Activated CD4-positive, alpha-beta T cell treated with anti-CD3 and anti-CD28 coated beads, Interleukin-2, amount 50 U/mL, for 48 hours (primary cell): ENCODE data around the gene KCNJ14.
A peak's percentile ranks its signal among the peaks of the same experiment; 100 is the strongest.
"Not testable (repeated sequence)": the region's sequence is repeated elsewhere in the genome, so short reads cannot be mapped to it uniquely, and the experiment has no call there.

Experiments
- DNase-seq, 2 experiments: peaks; one replicate each; pipeline ENCODE4 v3.0.0-alpha.2; 2020

KCNJ14 gene

DNA sequence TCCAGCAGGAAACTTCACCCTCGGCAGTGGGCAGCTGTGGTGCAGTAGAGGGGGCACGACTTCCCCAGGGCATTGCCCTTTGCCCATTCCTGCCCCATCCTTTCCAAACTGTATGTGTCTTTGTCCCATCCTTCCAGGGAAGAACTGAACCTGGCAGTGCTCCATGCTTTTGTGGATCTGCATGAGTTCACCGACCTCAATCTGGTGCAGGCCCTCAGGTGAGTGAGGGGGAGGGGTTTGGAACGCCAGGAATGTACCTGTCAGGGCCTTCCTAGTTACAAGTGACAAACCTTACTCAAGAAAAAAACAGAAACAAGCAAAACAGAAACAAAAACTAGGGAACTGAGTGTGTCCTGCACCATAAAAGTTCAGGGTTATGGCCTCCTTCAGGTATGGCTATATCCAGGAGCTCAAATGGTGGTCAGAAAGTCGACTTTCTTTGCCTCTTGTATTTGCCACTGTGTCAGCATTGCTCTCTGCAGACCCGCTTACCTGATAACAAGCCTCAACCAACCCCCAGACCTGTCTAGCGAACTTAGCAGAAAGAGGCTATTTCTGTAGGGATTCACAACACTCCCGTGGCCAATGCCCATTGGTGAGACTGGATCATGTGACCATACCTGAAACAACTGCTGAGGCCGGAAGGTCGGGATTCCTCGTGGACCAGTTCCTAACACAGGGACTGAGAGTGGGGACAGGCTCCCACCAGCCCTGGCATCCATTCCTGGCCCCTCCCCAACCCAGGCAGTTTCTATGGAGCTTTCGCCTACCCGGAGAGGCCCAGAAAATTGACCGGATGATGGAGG is 18.0 kb downstream of the KCNJ14 start:
- DNase-seq = no peak

DNA sequence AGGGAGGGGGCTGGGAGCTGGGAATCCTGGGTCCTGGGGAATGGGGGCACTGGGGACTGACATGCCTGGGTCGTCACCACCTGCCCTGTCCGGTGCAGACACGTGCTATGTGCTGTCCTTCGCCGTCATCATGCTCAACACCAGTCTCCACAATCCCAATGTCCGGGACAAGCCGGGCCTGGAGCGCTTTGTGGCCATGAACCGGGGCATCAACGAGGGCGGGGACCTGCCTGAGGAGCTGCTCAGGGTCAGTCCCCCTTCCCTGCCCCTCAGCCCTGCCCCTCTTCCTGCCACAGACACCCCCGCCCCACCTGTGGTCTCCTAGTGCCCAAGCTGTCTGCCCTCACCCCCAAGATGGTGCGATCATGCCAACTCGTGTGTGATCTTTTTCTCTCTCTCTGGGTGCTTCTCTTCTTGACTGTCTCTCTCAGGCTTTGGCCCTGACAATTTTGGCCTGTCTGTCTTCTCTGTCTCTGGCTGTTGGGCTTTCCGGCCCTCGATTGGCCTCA is 18.8 kb downstream of the KCNJ14 start:
- DNase-seq = no peak

DNA sequence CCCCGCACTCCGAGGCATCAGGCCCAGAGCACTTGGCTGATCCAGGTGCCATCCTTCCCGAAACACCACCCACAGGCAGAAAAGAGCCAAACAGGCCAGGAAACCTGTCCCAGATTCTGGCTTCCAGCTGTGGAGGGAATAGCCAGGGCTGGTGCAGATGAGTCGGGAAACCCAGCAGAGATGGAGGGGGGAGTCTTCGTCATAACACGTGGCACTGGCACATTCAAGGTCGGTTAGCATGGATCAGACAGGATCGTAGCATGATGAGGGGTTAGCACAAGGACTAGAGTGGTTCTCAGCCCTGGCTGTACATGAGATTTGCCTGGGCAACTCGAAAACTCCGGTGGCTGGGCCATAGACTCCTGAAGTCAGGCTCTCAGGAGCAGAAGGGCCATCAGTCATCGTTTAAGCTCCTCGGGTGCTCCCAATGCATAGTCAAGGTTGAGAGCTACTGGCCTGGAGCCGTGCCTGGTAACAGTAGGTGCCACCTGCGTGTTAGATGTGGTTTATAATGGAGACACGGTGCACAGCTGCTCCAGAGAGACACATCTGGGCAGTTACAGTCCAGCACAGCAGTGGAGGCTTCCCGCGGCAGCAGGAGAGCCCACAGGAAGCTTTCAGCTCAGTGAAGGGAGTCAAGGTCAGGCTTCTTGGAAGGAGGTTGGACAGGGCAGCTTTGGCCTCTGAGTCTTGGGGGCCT is 20.1 kb downstream of the KCNJ14 start:
- no peak for DNase-seq

DNA sequence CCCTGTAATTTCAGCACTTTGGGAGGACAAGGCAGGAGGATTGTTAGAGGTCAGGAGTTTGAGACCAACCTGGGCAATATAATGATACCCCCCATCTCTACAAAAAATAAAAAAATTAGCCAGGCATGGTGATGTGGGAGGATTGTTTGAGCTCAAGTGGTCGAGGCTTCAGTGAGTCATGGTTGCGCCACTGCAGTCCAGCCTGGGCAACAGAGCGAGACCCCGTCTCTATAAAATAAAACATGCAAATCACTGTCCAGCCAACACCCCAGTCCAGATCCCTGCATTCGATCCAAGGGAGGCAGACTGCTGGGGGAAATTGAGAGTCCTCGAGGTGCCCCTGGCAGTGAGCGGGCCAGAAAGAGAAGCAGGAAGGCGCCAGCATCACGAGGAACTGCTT is 20.8 kb downstream of the KCNJ14 start:
- DNase-seq = no peak

DNA sequence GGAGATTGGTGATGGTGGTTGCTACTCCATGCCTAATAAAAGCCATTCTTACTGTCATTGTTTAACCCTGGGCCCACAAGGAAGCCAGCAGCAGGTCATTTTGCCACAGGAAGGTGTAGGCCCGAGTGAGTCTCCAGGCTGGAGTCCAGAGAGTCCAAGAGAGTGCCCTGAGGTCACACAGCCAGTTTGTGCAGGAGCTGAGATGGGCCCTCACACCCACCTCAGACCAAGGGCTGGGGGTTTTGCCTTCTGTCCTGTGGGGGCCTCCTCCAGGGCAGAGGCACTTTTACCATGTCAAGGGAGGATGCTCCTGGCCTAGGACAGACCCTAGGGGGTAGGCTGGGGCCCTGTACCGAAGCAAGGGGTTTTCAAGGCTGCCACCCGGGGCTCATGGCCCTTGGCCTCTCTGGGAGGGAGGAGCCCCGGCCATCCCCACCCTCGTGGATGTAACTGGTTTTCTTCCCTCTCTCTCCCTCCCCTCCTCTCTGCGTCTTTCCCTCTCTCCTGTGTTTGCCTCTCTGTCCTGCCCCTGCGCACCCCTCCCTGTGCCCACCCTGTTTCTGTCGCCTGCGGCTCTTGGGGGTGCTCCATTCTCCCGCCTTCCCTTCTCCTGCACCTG is 21.8 kb downstream of the KCNJ14 start:
- DNase-seq = no peak

DNA sequence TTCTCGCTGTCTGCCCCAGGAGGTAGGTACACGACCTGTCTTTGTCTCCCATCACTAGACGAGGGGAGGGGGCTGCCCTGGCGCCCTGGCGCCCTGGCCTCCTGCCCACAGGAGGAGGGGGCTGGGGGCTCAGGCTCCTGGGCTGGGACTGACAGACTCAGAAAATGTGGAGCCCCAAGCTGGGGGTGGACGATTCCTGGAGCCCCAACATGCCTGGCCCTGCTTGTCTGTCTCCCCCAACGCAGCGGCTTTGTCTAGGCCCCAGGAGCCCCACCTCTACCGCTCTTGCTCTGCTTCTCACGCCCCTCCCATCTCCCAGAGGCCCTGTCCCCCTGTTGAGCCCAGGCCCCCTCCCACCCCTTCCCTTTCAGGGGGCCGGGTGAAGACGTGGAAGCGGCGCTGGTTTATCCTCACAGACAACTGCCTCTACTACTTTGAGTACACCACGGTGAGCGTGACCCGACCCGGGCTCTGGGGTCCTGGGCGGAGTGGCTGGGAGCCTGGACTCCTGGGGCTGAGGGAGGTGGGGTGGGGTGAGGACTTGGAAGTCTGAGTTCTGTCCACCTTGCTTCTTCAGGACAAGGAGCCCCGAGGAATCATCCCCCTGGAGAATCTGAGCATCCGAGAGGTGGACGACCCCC is 22.4 kb downstream of the KCNJ14 start:
- no peak for DNase-seq

DNA sequence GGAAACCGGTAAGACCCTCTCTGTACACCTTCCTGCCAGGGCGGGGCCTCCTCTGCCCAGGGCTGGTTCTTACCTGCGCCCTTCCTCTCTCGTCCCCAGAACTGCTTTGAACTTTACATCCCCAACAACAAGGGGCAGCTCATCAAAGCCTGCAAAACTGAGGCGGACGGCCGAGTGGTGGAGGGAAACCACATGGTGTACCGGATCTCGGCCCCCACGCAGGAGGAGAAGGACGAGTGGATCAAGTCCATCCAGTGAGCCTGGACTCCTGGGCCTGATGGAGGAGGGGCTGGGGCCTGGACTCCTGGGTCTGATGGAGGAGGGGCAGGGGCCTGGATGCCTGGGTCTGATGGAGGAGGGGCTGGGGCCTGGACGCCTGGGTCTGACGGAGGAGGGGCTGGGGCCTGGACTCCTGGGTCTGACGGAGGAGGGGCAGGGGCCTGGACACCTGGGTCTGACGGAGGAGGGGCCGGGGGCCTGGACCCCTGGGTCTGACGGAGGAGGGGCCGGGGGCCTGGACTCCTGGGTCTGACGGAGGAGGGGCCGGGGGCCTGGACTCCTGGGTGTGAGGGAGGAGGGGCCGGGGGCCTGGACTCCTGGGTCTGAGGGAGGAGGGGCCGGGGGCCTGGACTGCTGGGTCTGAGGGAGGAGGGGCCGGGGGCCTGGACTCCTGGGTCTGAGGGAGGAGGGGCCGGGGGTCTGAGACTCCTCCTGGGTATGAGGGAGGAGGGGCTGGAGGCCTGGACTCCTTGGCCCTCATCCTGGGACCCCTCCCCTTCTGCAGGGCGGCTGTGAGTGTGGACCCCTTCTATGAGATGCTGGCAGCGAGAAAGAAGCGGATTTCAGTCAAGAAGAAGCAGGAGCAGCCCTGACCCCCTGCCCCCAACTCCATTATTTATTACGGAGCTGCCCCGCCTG is 23.2 kb downstream of the KCNJ14 start:
- no peak for DNase-seq

DNA sequence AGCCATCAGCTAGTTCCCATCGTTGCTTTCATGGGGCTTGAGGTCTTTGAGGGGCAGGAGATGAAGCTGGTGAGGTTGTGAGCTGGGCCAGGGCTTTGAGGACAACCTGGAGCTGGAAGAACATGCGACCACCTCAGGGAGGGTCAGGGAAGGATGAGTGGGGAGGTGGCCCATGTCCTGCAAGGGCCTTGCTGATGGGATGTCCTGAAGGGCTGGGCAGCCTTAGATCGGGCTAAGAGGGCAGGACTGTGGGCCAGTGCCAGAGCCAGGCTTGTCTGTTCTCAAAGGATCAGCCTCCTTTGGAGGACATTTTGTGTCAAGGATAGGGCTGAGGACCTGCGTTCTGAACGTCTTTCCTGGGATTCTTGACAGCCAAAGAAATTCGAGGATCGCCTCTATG is 24.3 kb downstream of the KCNJ14 start:
- DNase-seq = no peak

DNA sequence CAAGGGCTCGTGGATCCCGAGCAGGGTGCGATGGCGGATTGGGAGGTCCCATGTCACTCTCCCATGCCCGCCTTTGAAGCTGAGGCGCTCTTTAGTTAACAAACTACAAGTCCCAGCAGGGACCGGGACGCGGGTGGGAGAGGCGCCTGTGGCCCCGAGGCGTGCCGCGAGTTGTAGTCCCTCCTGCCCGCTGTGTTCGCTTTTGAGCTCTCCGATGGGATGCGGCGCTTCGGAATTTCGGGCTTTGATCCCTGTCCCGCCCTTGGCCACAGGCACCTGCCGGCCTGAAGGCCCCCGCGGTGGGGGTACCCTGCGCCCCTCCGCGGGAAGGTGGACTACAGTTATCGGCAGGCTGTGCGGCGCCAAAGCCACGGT is 24.8 kb downstream of the KCNJ14 start:
- peak; percentile 35 to 47 for DNase-seq

DNA sequence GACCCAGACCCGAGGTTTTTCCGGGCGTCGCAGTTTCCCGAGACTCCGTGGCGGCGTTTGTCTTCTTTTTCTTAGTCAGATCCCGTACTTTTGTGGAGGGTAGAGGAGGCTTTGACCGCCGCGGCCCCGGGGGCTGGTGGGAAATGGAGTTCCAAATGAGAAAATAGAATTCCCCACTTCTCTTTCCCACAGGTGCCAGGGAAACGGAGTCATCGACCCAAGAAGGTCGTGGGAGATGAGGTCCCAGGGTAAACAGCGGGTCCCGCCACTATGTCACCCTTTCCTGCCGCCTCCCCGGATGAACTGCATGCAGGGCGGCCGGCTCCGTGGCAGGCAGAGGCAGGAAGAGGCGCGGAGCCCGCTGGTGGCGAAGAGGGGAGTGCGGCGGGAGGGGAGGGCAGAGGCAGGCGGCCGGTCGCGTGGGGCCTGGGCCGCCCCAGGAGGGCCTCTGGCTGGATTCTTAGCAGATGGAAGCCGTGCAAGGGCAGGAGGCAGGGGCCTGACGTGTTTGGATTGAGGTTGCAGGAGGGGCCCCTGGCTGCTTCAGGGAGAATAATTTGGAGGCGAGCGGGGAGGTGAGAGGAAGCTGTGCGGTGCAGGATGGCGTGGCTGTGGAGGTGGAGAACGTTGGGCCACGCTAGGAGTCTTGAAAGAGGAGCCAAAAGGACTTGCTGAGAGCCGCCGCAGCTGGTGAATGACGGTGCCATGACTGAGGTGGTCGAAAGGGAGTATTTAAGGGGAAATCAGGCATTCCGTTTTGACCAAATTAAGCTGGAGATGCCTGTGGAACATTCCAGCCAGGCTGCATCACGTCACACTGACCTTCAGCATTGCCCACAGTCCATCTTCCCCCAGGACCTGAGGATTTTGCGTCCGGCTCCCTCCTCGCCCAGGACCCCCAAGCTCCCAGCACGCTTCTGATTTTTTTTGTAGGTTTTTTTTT is 25.5 kb downstream of the KCNJ14 start:
- peak; percentile 64 to 65 for DNase-seq

DNA sequence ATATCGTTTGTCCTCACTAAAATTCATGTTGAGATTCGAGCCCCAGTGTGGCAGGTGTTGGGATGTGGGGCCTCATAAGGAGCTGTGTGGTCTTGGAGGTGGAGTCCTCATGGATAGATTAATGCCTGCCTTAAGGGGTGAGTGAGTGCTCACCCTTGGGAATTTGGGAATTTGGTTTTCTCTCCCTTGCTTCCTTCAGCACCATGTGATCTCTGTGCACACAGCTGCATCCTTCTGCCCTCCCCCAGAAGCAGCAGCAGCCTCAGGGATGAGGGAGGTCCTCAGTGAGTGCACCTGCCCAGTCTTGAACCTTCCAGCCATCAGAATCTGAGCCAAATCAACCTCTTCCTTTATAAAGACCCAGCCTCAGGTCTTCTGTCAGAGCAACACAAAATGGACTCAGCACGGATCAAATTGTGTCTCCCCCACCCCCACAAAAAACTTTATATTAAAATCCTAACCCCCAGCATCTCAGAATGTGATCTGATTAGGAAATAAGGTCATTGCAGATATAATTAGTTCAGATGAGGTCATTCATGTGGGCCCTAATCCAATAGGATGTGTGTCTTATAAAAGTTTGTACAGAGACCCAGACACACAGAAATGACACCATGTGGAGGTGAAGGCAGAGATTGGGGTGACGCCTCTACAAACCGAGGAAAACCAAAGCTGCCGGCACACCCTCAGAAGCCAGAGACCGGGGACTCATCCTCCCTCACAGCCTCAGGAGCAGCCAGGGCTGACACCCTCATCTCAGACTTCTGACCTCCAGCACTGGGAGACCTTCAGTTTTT is 26.7 kb downstream of the KCNJ14 start:
- no peak for DNase-seq

DNA sequence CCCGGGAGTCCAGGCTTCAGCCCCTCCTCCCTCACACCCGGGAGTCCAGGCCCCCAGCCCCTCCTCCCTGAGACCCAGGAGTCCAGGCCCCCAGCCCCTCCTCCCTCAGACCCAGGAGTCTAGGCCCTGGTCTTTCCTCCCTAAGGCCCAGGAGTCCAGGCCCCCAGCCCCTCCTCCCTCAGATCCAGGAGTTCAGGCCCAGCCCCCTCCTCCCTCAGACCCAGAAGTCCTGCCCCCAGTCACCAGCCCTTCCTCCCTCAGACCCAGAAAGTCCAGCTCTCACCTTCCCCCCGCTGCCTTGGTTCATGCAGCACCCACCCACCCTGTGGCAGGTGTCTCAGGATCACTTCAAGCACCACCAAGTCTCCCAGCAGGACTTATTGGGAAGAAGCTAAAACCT is 27.9 kb downstream of the KCNJ14 start:
- DNase-seq = no peak

DNA sequence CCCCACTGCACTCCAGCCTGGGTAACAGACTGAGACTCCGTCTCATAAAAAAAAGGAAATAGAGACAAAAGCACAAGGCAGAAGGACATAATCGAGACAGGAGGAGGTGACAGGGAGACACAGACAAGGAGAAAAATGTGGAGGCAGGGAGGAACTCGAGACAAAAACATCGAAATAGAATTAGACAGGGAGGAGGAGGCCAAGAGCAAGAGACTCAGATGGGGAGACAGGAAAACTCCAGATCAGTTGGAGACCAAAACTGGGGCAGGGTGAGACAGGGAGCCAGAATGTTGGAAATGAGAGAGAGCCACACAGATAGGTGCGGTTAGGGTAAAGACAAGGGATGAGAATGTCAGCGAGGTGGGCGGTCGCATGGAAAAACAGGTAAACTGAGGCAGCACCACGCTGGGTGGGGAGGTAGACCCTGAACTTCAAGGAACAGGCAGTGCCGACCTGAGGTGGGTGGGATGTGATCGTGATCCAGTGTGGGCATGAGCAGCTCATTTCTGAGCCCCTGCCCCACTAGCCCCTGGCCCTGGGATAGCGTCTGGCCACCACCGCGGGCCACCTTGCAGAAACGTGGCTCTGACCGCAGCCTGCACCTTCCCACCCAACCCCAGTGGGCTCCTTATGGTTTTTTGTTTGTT is 29.0 kb downstream of the KCNJ14 start:
- no peak for DNase-seq

DNA sequence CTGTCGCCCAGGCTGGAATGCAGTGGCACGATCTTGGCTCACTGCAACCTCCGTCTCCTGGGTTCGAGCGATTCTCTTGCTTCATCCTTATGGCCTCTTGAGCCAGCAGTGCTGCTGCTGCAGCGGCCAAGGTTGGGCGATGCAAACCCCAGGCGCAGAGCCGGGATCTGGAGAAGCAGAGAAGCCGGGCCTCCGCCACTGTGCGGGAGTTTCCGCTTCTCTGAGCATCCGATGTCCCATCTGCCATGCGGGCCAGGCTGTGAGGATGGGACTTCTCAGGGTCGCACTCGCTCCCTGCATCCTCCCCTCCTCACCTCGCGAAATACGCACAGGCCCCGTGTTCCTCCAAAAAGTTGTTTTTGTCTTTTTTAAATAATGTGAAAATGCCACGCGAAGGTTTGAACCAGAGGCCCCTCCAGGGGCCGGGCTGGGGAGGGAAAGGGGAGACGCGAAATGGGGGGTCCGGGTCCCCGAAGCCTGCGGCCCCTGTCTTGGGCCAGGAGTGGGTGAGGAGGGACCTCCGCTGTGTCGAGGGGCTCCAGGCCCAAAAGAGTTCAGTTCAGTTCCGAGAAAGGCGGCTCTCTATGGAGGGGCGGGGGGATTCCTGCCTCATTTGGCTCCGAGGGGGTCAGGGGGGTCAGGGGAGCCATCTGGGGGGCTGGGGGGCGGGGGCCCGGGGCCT is 29.7 kb downstream of the KCNJ14 start:
- DNase-seq = no peak

DNA sequence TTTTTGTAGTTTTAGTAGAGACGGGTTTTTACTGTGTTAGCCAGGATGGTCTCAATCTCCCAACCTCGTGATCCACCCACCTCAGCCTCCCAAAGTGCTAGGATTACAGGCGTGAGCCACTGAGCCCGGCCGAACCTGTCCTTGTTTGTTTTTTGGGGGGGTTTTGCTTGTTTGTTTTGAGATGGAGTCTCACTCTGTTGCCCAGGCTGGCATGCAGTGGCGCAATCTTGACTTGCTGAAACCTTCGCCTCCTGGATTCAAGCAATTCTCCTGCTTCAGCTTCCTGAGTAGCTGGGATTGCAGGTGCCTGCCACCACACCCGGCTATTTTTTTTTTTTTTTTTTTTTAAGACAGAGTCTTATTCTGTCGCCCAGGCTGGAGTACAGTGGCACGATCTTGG is 31.3 kb downstream of the KCNJ14 start:
- DNase-seq = not testable (repeated sequence)

DNA sequence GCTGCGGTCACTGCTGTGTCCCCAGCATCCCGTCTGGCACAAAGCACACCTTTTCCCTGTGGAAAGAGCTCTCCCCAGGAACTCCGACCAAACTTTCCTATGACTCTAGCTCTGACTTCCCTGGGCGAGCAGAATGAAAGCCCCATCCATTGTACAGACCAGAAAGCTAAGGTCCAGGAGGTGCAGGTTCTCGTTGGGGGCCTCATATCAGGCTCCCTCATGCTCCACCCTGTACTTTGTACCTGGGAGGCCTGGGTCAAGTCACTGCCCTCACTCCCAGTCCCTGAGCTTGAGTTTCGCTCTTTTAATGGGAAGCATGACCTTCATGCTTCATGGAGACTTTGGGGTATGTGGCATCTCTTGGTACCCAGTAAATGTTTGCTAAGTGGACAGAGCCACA is 32.2 kb downstream of the KCNJ14 start:
- no peak for DNase-seq

DNA sequence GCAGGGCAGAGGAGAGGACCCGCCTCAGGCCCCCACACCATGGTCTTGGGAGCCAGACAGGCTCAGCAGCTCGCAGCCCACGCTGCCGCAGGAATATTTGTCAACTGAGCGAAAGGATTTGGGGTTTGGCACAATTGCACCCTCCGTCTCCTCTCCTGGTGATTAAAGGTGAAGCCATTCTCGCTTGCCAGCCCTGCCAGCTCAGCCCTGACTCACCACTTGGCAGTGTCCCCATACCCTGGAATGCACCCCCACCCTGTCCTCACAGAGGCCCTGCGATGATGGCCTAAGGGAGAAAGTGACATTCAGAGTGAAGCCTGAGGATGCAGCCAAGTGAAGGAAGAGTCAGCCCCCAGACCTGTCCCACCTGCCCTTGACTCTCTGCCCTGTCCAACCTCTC is 32.6 kb downstream of the KCNJ14 start:
- DNase-seq = no peak

DNA sequence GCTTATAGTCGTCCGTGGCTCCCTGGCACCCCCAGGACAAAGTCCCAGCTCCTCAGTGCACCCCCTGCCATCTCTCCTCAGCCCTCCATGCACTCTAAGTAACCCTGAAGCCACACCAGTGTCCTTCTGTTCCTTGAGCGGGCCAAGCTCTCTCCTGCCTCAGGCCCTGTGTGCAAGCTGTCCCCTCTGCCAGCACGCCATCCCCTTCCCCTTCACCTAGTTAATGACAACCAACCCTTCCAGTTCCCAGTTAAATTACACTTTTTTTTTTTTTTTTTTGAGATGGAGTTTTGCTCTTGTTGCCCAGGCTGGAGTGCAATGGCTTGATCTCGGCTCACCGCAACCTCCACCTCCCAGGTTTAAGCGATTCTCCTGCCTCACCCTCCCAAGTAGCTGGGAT is 33.1 kb downstream of the KCNJ14 start:
- DNase-seq = not testable (repeated sequence)

DNA sequence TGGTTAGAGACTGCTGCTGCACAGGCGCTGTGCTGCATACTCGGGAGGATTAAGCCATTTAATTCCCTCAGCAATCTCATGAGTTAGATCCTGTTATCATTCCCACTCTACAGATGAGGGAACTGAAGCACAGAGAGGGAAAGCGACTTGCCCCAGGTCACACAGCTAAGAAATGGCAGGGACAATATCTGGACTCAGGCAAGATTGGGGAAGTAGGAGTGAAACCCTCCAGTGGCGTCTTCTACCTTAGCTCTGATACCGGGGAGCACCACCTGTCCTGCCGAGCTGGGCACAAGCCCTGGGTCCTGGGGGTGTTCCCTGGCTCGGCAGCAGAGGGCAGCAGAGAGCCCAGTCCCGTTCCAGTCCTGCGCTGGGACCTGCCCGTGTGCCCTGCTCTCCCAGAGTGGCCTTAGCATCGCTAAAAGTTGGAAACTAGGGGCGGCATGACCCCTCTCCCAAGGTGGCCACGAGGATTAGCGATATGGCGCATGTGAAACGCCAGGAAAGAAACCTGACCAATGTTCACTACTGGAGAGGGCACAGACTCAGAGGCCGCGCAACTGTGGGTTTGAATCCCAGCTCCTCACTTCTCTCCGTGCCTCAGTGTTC is 34.3 kb downstream of the KCNJ14 start:
- DNase-seq = peak; percentile 90 to 91
